Measurements from ENCODE around the gene SDK1. TPM values are rescaled to one million over a fixed set of nuclear protein-coding genes. Genes with fewer than 3 reads are reported as not detected.
"Not testable (repeated sequence)": the region's sequence is repeated elsewhere in the genome, so short reads cannot be mapped to it uniquely, and the experiment has no call there.

SDK1 gene
- total RNA-seq, 1 donor from 2014 or later = 2.5 TPM

DNA sequence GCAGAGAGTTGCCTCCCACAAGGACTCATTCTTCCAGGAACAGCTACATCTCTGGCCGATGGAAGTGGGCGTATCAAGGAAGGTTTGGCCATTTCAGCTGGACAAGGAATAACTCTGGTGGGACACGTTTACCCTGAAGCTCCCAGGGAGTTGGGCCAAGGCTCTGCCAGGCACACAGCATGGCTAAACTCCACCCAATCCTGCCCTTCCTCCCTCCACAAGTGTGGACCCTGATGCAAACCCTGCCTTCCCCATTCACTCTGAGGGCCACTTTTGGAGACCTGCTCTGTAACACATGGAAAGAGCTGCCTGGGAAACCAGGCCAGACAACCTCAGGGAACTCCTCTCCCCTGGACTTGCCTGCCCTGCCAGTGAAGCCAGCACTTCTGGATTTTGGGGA lies 973.2 kb downstream of the SDK1 start:
- DNase-seq = no peak
- intact Hi-C loops (cut with micrococcal nuclease) = no loop called here
- ATAC-seq = no peak

DNA sequence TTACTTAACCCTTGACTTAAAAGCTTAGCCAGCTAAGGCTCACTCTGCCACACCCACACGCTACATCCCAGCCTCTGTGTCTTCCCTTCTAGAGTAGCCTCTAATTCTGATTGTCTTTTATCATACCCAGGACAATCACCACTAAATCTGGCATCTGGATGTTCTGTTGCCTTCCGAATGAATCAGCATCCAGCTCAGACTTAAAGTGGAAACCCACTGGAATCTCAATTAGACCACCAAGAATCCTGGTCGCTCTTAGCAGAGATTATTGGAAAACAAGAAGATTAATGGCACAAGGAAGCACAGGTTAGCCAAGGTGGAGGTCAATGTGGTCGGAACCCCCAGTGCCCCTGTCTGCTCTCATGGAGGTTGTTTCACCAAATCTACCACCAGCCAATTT lies 976.9 kb downstream of the SDK1 start:
- DNase-seq (no peak), ATAC-seq (no peak)
- intact Hi-C loops (cut with micrococcal nuclease) = no loop called here

DNA sequence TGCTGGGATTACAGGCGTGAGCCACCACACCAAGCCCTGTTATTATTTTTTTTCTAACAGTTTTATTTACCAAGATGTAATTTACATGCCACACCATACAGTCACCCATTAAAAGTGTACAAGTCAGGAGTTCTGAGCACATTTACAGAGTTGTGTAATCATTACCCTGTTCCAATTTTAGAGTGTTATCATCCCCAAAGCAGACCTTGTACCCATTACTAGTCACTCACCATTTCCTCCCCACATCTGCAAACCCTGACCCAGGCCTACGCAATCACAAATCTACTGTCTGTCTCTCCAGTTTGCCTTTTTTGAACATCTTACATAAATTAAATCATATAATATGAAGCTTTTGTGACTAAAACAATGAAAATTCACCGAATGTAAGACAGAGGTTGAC lies 978.2 kb downstream of the SDK1 start:
- intact Hi-C loops (cut with micrococcal nuclease) = no loop called here
- DNase-seq (no peak), ATAC-seq (no peak)

DNA sequence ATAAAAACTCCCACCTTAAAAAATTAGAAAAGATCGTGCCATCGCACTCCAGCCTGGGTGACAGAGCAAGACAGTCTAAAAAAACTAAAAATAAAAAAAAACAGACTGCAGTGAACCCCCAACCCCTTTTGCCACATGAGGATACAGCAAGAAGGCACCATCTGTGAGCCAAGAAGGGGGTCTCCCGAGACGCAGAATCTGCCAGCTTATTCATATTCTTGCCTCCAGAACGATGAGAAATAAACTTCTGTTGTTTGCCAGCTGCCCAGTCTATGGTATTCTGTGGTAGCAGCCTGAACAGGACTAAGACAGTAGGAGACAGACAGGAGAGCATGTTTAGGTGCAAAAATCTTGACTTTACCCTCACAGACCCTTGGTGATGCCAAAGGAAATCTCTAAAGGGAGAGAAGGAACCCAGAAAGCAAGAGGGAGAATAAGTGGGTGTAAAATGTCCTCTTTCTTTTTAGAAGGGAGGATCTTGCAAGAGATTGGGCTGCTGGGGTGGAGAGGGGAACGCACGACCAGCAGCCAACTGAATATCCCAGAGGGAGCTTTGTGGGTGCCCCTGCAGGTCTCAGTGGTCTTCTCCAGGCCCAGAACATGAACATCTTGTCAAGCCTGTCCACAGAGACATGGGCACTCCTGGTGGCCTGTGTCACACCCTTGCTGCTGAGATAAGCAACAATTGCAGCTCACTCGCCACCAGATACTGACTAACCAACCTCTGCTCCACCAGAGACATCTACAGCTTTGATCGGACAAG lies 980.4 kb downstream of the SDK1 start:
- DNase-seq (no peak), ATAC-seq (no peak)
- intact Hi-C loops (cut with micrococcal nuclease) = no loop called here

DNA sequence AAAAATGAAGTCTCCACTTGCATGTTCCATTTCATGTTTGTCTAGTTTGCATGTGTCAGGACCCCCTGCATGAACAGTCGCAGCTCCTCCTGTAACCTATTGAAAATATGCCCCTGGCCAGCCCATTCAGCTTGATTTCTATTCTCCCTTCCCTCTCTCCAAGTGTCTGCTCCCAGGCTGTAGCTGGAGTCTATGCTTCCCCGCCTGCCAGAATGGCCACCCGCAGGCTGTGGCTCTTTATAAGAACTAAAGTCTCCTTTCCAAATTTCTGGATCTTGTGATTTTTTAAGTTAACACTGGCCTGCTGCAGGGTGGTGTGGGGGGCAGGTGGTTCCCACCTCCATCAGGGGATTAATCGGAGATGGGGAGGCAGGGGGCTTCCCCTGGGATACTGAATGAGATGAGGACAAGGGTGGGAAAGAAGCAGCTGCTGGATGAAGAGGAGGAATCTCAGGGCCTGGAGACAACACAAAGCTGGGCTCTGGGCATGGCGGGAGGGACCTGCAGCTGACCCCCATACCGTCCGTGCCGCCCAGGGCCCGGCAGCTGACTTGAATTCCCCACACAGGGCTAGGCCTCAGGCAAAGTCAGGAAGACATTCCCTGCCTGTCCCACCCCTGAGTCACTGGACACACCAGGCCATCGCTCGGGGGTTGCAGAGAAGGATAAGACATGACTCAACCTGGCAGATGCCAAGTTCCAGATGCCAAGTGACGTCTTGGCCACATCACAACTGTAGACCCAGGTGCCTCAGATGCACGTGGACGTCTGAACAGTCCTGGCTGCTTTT lies 981.6 kb downstream of the SDK1 start:
- intact Hi-C loops (cut with micrococcal nuclease) = no loop called here
- ATAC-seq = no peak
- DNase-seq = no peak

DNA sequence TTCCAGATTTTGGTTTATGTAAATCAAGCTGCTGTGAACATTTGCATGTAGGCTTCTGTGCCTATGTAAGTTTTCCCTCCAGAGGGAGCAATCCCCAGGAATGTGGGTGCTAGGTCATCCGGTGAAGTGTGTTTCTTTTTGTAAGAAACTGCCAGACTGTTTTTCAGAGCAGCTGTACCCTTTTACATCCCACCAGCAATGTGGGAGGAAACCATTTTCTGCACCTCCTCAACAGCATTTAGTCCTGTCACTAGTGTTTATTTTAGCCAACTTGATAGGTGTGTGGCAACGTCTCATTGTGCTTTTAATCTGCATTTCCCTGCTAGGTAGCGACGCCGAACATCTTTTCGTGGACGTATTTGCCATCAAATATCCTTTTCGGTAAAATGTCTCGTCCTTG lies 985.3 kb downstream of the SDK1 start:
- DNase-seq (no peak), ATAC-seq (no peak)
- intact Hi-C loops (cut with micrococcal nuclease) = no loop called here

DNA sequence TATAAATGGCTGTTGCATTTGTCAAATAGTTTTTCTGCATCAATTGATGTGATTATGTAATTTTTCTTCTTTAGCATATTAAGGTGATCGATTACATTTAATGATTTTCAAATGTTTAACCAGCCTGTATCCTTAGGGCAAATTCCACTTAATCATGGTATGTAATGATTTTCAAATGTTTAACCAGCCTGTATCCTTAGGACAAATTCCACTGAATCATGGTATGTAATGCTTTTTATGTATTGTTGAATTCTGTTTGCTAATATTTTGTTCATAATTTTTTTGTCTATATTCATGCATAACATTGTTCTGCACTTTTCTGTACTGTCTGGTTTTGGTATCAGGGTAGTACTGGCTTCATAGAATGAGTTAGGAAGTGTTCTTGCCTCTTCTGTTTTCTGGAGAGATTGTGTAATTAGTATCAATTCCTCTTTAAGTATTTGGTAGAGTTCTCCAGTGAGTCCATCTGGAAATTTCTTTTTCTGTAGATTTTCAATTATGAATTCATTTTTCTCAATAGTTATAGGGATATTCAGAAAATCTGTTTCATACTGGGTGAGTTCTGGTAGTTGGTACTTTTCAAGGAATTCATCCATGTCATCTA lies 987.8 kb downstream of the SDK1 start:
- ATAC-seq = no peak

DNA sequence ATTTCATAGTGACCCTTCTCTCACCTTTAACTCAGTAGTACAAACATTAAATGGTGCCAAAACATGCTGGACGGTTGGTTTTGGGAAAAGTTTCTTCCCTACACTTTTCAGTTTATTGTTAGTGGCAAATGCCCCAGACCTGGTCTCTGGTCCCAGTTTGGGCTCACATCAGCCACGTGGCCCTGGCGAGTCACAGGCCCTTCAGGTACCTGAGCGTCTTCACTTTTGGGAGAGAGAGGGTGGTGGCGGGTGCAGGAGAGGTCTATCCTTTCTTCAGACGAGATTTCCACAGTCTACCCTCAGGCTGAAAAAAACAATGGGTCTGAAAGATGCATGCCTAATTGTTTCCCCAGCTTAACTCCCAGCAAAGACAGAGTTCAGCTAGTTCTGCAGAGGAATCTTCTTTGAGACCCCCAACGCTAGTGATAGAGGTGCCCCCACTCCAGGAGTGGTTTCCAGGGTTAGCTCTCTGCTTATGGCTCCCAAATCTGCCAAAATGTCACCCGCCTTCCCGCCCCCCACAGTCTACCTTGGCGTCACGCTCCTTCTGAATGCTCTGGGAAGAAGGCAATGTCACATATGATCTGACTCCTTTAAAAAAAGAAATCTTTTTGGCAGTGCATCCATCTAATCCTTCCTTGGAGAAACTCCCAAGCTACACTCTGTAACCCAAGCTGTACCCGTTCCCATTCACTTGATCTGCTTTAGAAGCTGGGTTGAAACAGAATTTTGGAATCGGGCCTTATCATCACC lies 996.3 kb downstream of the SDK1 start:
- intact Hi-C loops (cut with micrococcal nuclease) = no loop called here
- ATAC-seq (no peak), DNase-seq (no peak)

More for the DNA sequence above, 987.8 kb downstream of the SDK1 start:
- DNase-seq = no peak
- intact Hi-C loops (cut with micrococcal nuclease) = no loop called here

DNA sequence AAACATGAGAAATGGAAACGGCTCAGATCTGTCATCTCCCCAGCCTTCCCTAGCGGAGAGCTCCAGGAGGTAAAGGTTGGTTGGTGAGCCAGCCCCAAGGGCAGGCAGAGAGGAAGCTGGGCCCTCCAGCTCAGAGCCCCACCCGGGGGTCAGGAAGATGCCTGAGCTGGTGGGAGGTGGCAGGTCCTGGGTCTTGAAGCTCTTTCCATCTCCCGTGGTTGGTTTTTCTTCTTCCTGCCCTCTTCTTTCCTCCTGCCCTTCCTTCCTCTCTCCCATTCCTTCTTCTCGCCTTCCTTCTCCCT lies 996.8 kb downstream of the SDK1 start:
- DNase-seq = no peak

DNA sequence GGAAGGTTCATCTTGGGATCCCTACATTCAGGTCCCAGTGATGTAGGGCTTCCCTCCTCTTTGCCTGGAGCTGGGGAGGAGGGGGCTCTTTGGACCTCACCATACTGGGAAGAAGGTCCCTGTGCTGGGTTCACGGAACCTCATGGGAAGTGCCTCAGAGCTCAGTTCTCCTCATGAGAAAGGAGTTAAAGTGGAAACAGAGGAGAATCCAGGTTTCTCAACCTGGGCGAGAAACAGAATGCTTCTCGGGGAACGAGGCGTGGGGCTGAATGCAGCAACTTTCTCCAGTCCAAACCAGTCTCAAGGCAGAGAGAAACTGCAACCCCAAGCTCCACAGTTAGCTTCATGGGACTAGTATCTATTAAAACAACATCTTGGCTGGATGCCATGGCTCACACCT lies 998.4 kb downstream of the SDK1 start:
- intact Hi-C loops (cut with micrococcal nuclease) = no loop called here
- no peak for DNase-seq
- ATAC-seq = no peak

More for the DNA sequence above, 996.8 kb downstream of the SDK1 start:
- intact Hi-C loops (cut with micrococcal nuclease) = no loop called here
- ATAC-seq = no peak

DNA sequence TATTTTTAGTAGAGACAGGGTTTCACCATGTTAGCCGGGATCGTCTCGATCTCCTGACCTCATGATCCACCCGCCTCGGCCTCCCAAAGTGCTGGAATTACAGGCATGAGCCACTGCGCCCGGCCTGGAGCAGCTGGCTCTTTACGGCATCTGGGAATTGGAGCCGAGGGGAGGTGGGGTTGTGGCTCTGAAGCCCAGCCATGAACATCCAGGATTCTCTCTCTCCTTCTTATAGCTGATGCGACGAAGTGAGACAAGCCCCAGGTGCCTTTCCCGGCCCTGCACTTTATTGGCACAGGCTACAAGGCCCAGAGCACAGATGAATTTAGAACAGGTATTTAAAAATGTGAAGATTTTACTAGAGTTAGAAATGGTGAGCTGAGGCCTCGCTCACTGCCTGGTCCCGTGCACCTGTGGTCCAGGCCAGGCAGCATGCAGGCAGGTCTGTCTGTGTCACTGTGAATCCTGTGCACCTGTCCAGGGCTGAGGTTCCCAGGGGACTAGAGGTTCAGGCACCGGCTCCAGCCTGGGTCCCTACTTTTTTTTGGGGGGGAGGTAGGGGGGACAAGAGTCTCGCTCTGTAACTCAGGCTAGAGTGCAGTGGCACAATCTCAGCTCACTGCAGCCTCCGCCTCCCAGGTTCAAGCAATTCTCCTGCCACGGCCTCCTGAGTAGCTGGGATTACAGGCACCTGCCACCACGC lies 1001.3 kb downstream of the SDK1 start:
- intact Hi-C loops (cut with micrococcal nuclease) = no loop called here
- DNase-seq = no peak
- ATAC-seq = no peak

DNA sequence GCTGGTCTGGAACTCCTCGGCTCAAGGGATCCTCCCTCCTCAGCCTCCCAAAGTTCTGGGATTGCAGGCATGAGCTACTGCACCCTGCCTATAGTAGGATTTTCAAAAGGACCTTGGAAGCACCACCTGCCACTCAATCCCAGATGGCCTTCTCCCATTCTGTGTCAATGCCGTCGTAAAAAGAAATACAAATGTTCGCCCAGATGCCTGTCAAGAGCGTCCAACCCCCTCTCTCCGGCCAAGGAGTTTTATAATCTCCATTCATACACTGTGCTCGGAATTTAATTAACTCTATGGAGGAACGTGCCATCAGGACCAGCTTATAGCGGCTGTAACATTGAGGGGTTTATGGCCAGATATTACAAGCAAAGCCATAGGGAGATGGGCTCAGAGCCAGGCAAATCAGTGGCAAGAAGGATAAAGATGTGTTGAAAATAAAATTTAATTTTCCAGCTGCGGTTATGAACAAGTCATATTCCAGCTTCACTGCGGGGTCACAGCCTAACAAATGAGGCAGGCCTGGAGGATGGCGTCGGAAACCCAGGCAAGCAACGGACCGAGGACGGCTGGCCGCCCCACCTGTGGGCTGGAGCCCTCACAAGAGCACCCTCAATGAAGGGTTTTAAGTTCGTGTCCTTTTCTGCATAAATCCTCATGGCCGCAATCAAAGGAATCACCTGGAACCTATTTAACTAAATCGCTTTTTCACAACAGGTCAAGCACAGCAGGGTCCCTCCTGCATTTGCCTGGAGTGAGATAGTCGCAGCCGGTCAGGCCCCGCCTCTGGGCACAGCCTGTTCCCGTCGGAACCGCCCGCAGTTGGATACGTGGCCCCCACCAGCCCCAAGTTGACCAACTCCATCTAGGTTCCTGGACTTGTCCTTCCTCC lies 1006.5 kb downstream of the SDK1 start:
- ATAC-seq = no peak
- no peak for DNase-seq
- intact Hi-C loops (cut with micrococcal nuclease) = no loop called here

DNA sequence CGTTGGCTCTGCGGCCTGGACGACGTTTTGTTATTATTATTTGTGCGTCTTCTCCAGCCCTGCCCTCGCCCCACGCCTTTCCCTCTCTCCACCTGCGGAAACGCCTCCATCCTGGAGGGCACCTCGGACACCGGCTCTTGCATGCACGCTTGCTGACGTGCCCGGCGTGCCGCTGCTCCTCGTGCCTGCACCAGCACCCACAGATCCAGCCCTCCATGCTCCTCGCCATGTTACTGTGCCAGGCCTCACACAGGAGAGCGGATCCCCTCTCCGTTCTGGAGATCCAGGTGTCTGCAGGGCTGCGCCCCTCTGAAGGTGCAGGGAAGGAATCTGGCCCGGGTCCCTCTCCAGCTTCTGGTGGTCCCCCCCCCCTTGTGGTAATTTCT lies 1007.1 kb downstream of the SDK1 start:
- intact Hi-C loops (cut with micrococcal nuclease) = no loop called here
- DNase-seq (no peak), ATAC-seq (no peak)

DNA sequence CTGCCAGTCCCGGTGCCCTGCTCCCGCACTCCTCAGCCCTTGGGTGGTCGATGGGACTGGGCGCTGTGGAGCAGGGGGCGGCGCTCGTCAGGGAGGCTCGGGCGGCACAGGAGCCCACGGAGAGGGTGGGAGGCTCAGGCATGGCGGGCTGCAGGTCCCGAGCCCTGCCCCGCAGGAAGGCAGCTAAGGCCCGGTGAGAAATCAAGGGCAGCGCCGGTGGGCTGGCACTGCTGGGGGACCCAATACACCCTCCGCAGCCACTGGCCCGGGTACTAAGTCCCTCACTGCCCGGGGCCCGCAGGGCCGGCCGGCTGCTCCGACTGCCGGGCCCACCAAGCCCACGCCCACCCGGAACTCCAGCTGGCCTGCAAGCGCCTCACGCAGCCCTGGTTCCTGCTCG lies 1012.9 kb downstream of the SDK1 start:
- ATAC-seq; DNase-seq; intact Hi-C loops (cut with micrococcal nuclease): not testable (repeated sequence)

DNA sequence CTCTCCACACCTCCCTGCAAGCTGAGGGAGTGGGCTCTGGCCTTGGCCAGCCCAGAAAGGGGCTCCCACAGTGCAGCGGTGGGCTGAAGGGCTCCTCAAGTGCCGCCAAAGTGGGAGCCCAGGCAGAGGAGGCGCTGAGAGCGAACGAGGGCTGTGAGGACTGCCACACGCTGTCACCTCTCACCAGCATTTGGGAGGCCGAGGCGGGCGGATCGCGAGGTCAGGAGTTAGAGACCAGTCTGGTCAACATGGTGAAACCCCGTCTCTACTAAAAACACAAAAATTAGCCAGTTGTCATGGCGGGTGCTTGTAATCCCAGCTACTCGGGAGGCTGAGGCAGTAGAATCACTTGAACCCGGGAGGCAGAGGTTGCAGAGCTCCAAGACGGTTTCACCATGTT lies 1013.3 kb downstream of the SDK1 start:
- ATAC-seq; DNase-seq; intact Hi-C loops (cut with micrococcal nuclease): not testable (repeated sequence)

Data from left ventricle myocardium superior (tissue), 1 donor.